Suprapubic skin (tissue), 4 donors: Measurements from ENCODE around the gene KLHDC8A. TPM values are rescaled to one million over a fixed set of nuclear protein-coding genes. Genes with fewer than 3 reads are reported as not detected.

Experiments used
- DNase-seq, 2 donors: peaks; one replicate each; pipeline ENCODE4 v3.0.0-alpha.2; 2019; ENCODE audit warnings: low spot score in 2 of 2
- H3K27ac ChIP-seq: fragments of 200-600 bp; sonication (generic); one replicate; pipeline ENCODE4 v1.5.1; 2019
- H3K27me3 ChIP-seq: fragments of 200-600 bp; sonication (generic); one replicate; pipeline ENCODE4 v1.5.1; 2019
- H3K36me3 ChIP-seq: fragments of 200-600 bp; sonication (generic); one replicate; pipeline ENCODE4 v1.5.1; 2019
- H3K4me1 ChIP-seq: fragments of 200-600 bp; sonication (generic); one replicate; pipeline ENCODE4 v1.5.1; 2019
- H3K4me3 ChIP-seq: fragments of 200-600 bp; sonication (generic); one replicate; pipeline ENCODE4 v1.5.1; 2019; ENCODE audit warnings: mild to moderate bottlenecking
- H3K9me3 ChIP-seq: fragments of 200-600 bp; sonication (generic); one replicate; pipeline ENCODE4 v1.5.1; 2019
- CTCF ChIP-seq, 2 donors: fragments of 200-600 bp in 1 of 2; fragments of 450-650 bp in 1 of 2; sonication (generic) in 1 of 2; IDR thresholded peaks; one replicate each; pipeline ENCODE4 v1.5.1; 2016 to 2019; ENCODE audit warnings: antibody characterized with exemption in 2 of 2, mild to moderate bottlenecking in 1 of 2, moderate library complexity in 1 of 2
- EP300 ChIP-seq: sonication (generic); formaldehyde crosslinking; IDR thresholded peaks from one replicate; pipeline ENCODE4 v1.6.1; 2017; ENCODE audit warnings: antibody characterized with exemption
- POLR2A ChIP-seq, 2 donors: fragments of 450-650 bp; IDR thresholded peaks; one replicate each; pipeline ENCODE4 v1.6.1; 2017; ENCODE audit warnings: antibody characterized with exemption in 2 of 2, mild to moderate bottlenecking in 2 of 2, moderate library complexity in 2 of 2
- POLR2AphosphoS5 ChIP-seq, 3 donors: sonication (generic); formaldehyde crosslinking; IDR thresholded peaks; one replicate each; pipeline ENCODE4 v1.6.1; 2017; ENCODE audit warnings: antibody characterized with exemption in 3 of 3
- WGBS: methylation state at CpG from one replicate; pipeline ENCODE4 v1.1.5; 2018; 5-methylcytosine and 5-hydroxymethylcytosine counted together
- total RNA-seq, 4 donors: library from RNA; depleted of rRNA; stranded (reverse); fragments of >200 nt; gene quantifications; one replicate each; pipeline ENCODE4 v1.1.0, GENCODE V29; 2016

The KLHDC8A gene
- total RNA-seq, 4 donors from 2014 or later: 0.30 to 3.5 (median 0.62) TPM; not detected in 1

GRCh38 chr1:205316161-205316566 is 40.6 kb downstream of the KLHDC8A start:
- Histone ChIP-seq H3K4me3 (no peak overlapping the region), H3K27ac (no peak overlapping the region), H3K36me3 (no peaks in the 10 kb centered on the region), H3K4me1 (peaks cover 67% of the 10 kb centered on the region), H3K27me3 (no peaks in the 10 kb centered on the region), H3K9me3 (no peaks in the 10 kb centered on the region)
- 53% methylated on average over 2 of the region's 2 CpGs for WGBS
- TF ChIP-seq EP300 (no peak), CTCF (IDR thresholded peaks at IDR 0.05) (no peak), POLR2AphosphoS5 (IDR thresholded peaks at IDR 0.05) (no peak), POLR2A (IDR thresholded peaks at IDR 0.05) (no peak)
- no peak for DNase-seq

GRCh38 chr1:205315008-205315618 is 41.6 kb downstream of the KLHDC8A start:
- Histone ChIP-seq H3K9me3 (no peaks in the 10 kb centered on the region), H3K36me3 (no peaks in the 10 kb centered on the region), H3K4me3 (no peak overlapping the region), H3K4me1 (peaks cover 63% of the 10 kb centered on the region), H3K27me3 (no peaks in the 10 kb centered on the region), H3K27ac (no peak overlapping the region)
- TF ChIP-seq POLR2AphosphoS5 (IDR thresholded peaks at IDR 0.05) (no peak), POLR2A (IDR thresholded peaks at IDR 0.05) (no peak), EP300 (no peak), CTCF (IDR thresholded peaks at IDR 0.05) (no peak)
- 88% methylated on average over 5 of the region's 5 CpGs for WGBS
- no peak for DNase-seq

- WGBS: 44% methylated on average over 13 of the region's 21 CpGs
- no peak for TF ChIP-seq POLR2AphosphoS5 (IDR thresholded peaks at IDR 0.05)
- TF ChIP-seq CTCF (IDR thresholded peaks at IDR 0.05): no peak
- no peak for TF ChIP-seq EP300
- TF ChIP-seq POLR2A (IDR thresholded peaks at IDR 0.05): no peak
- H3K27me3 ChIP-seq: no peaks in the 10 kb centered on the region
- peak overlapping the region; percentile 53 for H3K27ac ChIP-seq
- peaks cover 53% of the 10 kb centered on the region for H3K4me1 ChIP-seq
- no peak for DNase-seq
- H3K36me3 ChIP-seq: peaks cover under 1% of the 10 kb centered on the region
- H3K4me3 ChIP-seq: no peak overlapping the region
- H3K9me3 ChIP-seq: no peaks in the 10 kb centered on the region
These were observed 43.0 kb downstream of the KLHDC8A start for GRCh38 chr1:205313563-205314308.

GRCh38 chr1:205312866-205313562 is 43.7 kb downstream of the KLHDC8A start:
- Histone ChIP-seq H3K9me3 (no peaks in the 10 kb centered on the region), H3K27ac (peak overlapping the region; percentile 53), H3K36me3 (peaks cover 8% of the 10 kb centered on the region), H3K4me1 (peaks cover 45% of the 10 kb centered on the region), H3K27me3 (no peaks in the 10 kb centered on the region), H3K4me3 (no peak overlapping the region)
- no peak for TF ChIP-seq POLR2AphosphoS5 (IDR thresholded peaks at IDR 0.05)
- TF ChIP-seq POLR2A (IDR thresholded peaks at IDR 0.05): no peak
- no peak for TF ChIP-seq EP300
- no peak for TF ChIP-seq CTCF (IDR thresholded peaks at IDR 0.05)
- 71% methylated on average over 10 of the region's 10 CpGs for WGBS
- no peak for DNase-seq
